ENCODE measurements around the gene PCDHGC3.
A peak's percentile ranks its signal among the peaks of the same experiment; 100 is the strongest.
"Not testable (repeated sequence)": the region's sequence is repeated elsewhere in the genome, so short reads cannot be mapped to it uniquely, and the experiment has no call there.

Gene PCDHGC3

GRCh38 chr5:141475625-141476131 lies at the start of gene PCDHGC3:
Gene PCDHGC3 (plus strand): TSS chr5:141475966. CDS start chr5:141476117, 151 bp downstream.
- Histone ChIP-seq H3K27ac (peak within 1 kb of the TSS; percentile 61), H3K27me3 (peaks cover 28% of the 10 kb centered on the region), H3K4me2 (peak within 1 kb of the TSS; percentile 84), H3K9me3 (no peaks in the 10 kb centered on the region), H3K9ac (peak within 1 kb of the TSS; percentile 81), H3K4me1 (peaks cover 41% of the 10 kb centered on the region), H3K36me3 (no peaks in the 10 kb centered on the region), H4K20me1 (peaks cover 19% of the 10 kb centered on the region), H3K4me3 (peak within 1 kb of the TSS; percentile 79)
- no peak for TF ChIP-seq Cebpa-rat (IDR thresholded peaks at IDR 0.05)

- H3K27ac ChIP-seq, result no peak overlapping the region
- H3K9me3 ChIP-seq, result peaks cover 51% of the 10 kb centered on the region
- H3K4me1 ChIP-seq, result no peaks in the 10 kb centered on the region
- no peaks in the 10 kb centered on the region for H3K27me3 ChIP-seq
- H3K36me3 ChIP-seq, result peaks cover 14% of the 10 kb centered on the region
- no peak for TF ChIP-seq Cebpa-rat (IDR thresholded peaks at IDR 0.05)
- H3K9ac ChIP-seq, result no peak overlapping the region
- H4K20me1 ChIP-seq, result no peaks in the 10 kb centered on the region
- no peak overlapping the region for H3K4me2 ChIP-seq
- no peak overlapping the region for H3K4me3 ChIP-seq
Measured at GRCh38 chr5:141427783-141428426, 47.9 kb upstream of the PCDHGC3 start.

GRCh38 chr5:141430332-141431113 lies 45.2 kb upstream of the PCDHGC3 start, which contains the start of gene PCDHGA12:
Gene PCDHGA12 (plus strand): TSS chr5:141430507. CDS start chr5:141430760, 253 bp downstream.
- Histone ChIP-seq H3K9me3 (peaks cover 63% of the 10 kb centered on the region), H4K20me1 (no peaks in the 10 kb centered on the region), H3K27ac (peak within 1 kb of the TSS; percentile 53), H3K4me1 (no peaks in the 10 kb centered on the region), H3K9ac (peak within 1 kb of the TSS; percentile 79), H3K4me3 (peak within 1 kb of the TSS; percentile 74), H3K36me3 (peaks cover 14% of the 10 kb centered on the region), H3K4me2 (peak within 1 kb of the TSS; percentile 86), H3K27me3 (no peaks in the 10 kb centered on the region)
- no peak for TF ChIP-seq Cebpa-rat (IDR thresholded peaks at IDR 0.05)

GRCh38 chr5:141431286-141431685 lies 44.5 kb upstream of the PCDHGC3 start:
- Histone ChIP-seq H3K27me3 (no peaks in the 10 kb centered on the region), H3K4me2 (peak overlapping the region; percentile 86), H3K27ac (peak overlapping the region; percentile 53), H3K9me3 (peaks cover 63% of the 10 kb centered on the region), H3K4me1 (no peaks in the 10 kb centered on the region), H3K9ac (peak overlapping the region; percentile 79), H3K4me3 (peak overlapping the region; percentile 74), H3K36me3 (peaks cover 14% of the 10 kb centered on the region), H4K20me1 (no peaks in the 10 kb centered on the region)
- no peak for TF ChIP-seq Cebpa-rat (IDR thresholded peaks at IDR 0.05)

- H3K9ac ChIP-seq, H3K4me2 ChIP-seq, H3K4me1 ChIP-seq, H3K27ac ChIP-seq, H3K27me3 ChIP-seq, H4K20me1 ChIP-seq: not testable (repeated sequence)
- peaks cover 10% of the 10 kb centered on the region for H3K36me3 ChIP-seq
- H3K4me3 ChIP-seq, result peak overlapping the region; percentile 74; the same call in 1 of the 2 replicates
- H3K9me3 ChIP-seq, result peaks cover 63% of the 10 kb centered on the region
Measured at GRCh38 chr5:141432308-141432707, 43.5 kb upstream of the PCDHGC3 start.

GRCh38 chr5:141432726-141433125 lies 43.0 kb upstream of the PCDHGC3 start:
- H3K4me2 ChIP-seq, H3K27ac ChIP-seq, H4K20me1 ChIP-seq, H3K4me1 ChIP-seq, H3K9ac ChIP-seq, H3K36me3 ChIP-seq, H3K27me3 ChIP-seq: not testable (repeated sequence)
- Histone ChIP-seq H3K9me3 (peaks cover 63% of the 10 kb centered on the region), H3K4me3 (peak overlapping the region; percentile 14; the same call in 1 of the 2 replicates)

GRCh38 chr5:141434006-141434405 lies 41.8 kb upstream of the PCDHGC3 start:
- H3K4me3 ChIP-seq, result no peak overlapping the region
- H3K9ac ChIP-seq, result no peak overlapping the region
- no peak overlapping the region for H3K4me2 ChIP-seq
- TF ChIP-seq Cebpa-rat (IDR thresholded peaks at IDR 0.05), result no peak
- no peaks in the 10 kb centered on the region for H3K27me3 ChIP-seq
- H3K4me1 ChIP-seq, result no peaks in the 10 kb centered on the region
- H3K9me3 ChIP-seq, result peaks cover 60% of the 10 kb centered on the region
- H3K27ac ChIP-seq, result no peak overlapping the region
- no peaks in the 10 kb centered on the region for H3K36me3 ChIP-seq
- H4K20me1 ChIP-seq, result no peaks in the 10 kb centered on the region

- no peak overlapping the region for H3K4me2 ChIP-seq
- no peak overlapping the region for H3K27ac ChIP-seq
- H3K9ac ChIP-seq, result no peak overlapping the region
- H3K4me3 ChIP-seq, result no peak overlapping the region
- H3K9me3 ChIP-seq, result peaks cover 74% of the 10 kb centered on the region
- H4K20me1 ChIP-seq, result no peaks in the 10 kb centered on the region
- no peaks in the 10 kb centered on the region for H3K4me1 ChIP-seq
- no peaks in the 10 kb centered on the region for H3K27me3 ChIP-seq
- no peak for TF ChIP-seq Cebpa-rat (IDR thresholded peaks at IDR 0.05)
- H3K36me3 ChIP-seq, result peaks cover 20% of the 10 kb centered on the region
Measured at GRCh38 chr5:141437221-141437620, 38.5 kb upstream of the PCDHGC3 start.

- Histone ChIP-seq H4K20me1 (no peaks in the 10 kb centered on the region), H3K9ac (no peak overlapping the region), H3K9me3 (peaks cover 50% of the 10 kb centered on the region), H3K27me3 (no peaks in the 10 kb centered on the region), H3K4me2 (no peak overlapping the region), H3K4me1 (no peaks in the 10 kb centered on the region), H3K4me3 (no peak overlapping the region), H3K36me3 (peaks cover 20% of the 10 kb centered on the region), H3K27ac (no peak overlapping the region)
- TF ChIP-seq Cebpa-rat (IDR thresholded peaks at IDR 0.05), result no peak
Measured at GRCh38 chr5:141439411-141440141, 36.2 kb upstream of the PCDHGC3 start.
